GM12878 (cell line): ENCODE results near the gene NUPR1. TPM values are rescaled to one million over a fixed set of nuclear protein-coding genes. Genes with fewer than 3 reads are reported as not detected.
A peak's percentile ranks its signal among the peaks of the same experiment; 100 is the strongest.

ENCODE experiments used
- BHLHE40 ChIP-seq, 2 experiments: fragments of 450-650 bp in 1 of 2; IDR thresholded peaks; 2 replicates each; pipeline ENCODE4 v1.6.1; 2011 to 2017; ENCODE audit warnings: low read depth in 2 of 2, borderline replicate concordance in 1 of 2, improper control_type of control experiment in 1 of 2, low read length in 1 of 2, mild to moderate bottlenecking in 1 of 2
- CHD2 ChIP-seq: IDR thresholded peaks from 2 replicates; pipeline ENCODE4 v1.6.1; 2011; ENCODE audit warnings: low read depth, low read length, improper control_type of control experiment, borderline replicate concordance
- EED ChIP-seq: sonication (generic); IDR thresholded peaks from 2 replicates; pipeline ENCODE4 v1.6.1; 2016; ENCODE audit warnings: antibody characterized with exemption, low read depth
- FOS ChIP-seq: IDR thresholded peaks from 3 replicates; pipeline ENCODE4 v1.6.1; 2011; ENCODE audit warnings: borderline replicate concordance; ENCODE audit not compliant: insufficient read length; ENCODE audit errors: extremely low read depth
- HCFC1 ChIP-seq: fragments of 150-350 bp; IDR thresholded peaks from 2 replicates; pipeline ENCODE4 v1.6.1; 2014; ENCODE audit warnings: low read length
- IKZF1 ChIP-seq: fragments of 450-650 bp; conservative IDR thresholded peaks from 2 replicates; pipeline ENCODE4 v1.6.1; 2017; ENCODE audit warnings: antibody characterized with exemption, mild to moderate bottlenecking
- MYC ChIP-seq: IDR thresholded peaks from 2 replicates; pipeline ENCODE4 v1.6.1; 2011; ENCODE audit warnings: mild to moderate bottlenecking, low read length, moderate library complexity, inconsistent platforms; ENCODE audit not compliant: insufficient read depth, insufficient replicate concordance, insufficient read length, severe bottlenecking
- NR2C1 ChIP-seq: fragments of 450-650 bp; IDR thresholded peaks from 2 replicates; pipeline ENCODE4 v1.6.1; 2017; ENCODE audit warnings: antibody characterized with exemption, mild to moderate bottlenecking, moderate library complexity
- NR2F1 ChIP-seq: fragments of 450-650 bp; conservative IDR thresholded peaks from 2 replicates; pipeline ENCODE4 v1.6.1; 2017; ENCODE audit warnings: mild to moderate bottlenecking
- NRF1 ChIP-seq: conservative IDR thresholded peaks from 2 replicates; pipeline ENCODE4 v1.6.1; 2011; ENCODE audit warnings: mild to moderate bottlenecking, low read depth, low read length, improper control_type of control experiment
- PML ChIP-seq: IDR thresholded peaks from 2 replicates; pipeline ENCODE4 v1.6.1; 2012; ENCODE audit warnings: low read length, inconsistent platforms
- POLR2AphosphoS2 ChIP-seq: IDR thresholded peaks from 2 replicates; pipeline ENCODE4 v1.6.1; 2011; ENCODE audit warnings: low read depth, mild to moderate bottlenecking, low read length, improper control_type of control experiment, moderate library complexity
- SMAD5 ChIP-seq: IDR thresholded peaks from 2 replicates; pipeline ENCODE4 v1.6.1; 2016; ENCODE audit warnings: antibody characterized with exemption, low read depth
- SREBF1 ChIP-seq: IDR thresholded peaks from 2 replicates; pipeline ENCODE4 v1.6.1; 2012; ENCODE audit warnings: mild to moderate bottlenecking, low read length
- SRF ChIP-seq, 2 experiments: IDR thresholded peaks; 2 replicates each; pipeline ENCODE4 v1.6.1; 2011; ENCODE audit warnings: low read depth in 2 of 2, low read length in 2 of 2, mild to moderate bottlenecking in 1 of 2, moderate library complexity in 1 of 2
- STAT1 ChIP-seq: fragments of 450-650 bp; conservative IDR thresholded peaks from 2 replicates; pipeline ENCODE4 v1.6.1; 2014; ENCODE audit warnings: antibody characterized with exemption, mild to moderate bottlenecking
- STAT3 ChIP-seq: IDR thresholded peaks from 2 replicates; pipeline ENCODE4 v1.6.1; 2011; ENCODE audit warnings: low read depth, low read length, improper control_type of control experiment
- TAF1 ChIP-seq: IDR thresholded peaks from 2 replicates; pipeline ENCODE4 v1.6.1; 2011; ENCODE audit warnings: mild to moderate bottlenecking, low read depth, low read length, borderline replicate concordance
- TCF3 ChIP-seq: IDR thresholded peaks from 2 replicates; pipeline ENCODE4 v1.6.1; 2012; ENCODE audit warnings: low read depth, mild to moderate bottlenecking, low read length, borderline replicate concordance; ENCODE audit not compliant: insufficient read depth
- ZNF217 ChIP-seq: fragments of 450-650 bp; IDR thresholded peaks from 2 replicates; pipeline ENCODE4 v1.6.1; 2017; ENCODE audit warnings: antibody characterized with exemption, mild to moderate bottlenecking
- polyA plus RNA-seq, 11 experiments: library from polyadenylated mRNA; depleted of rRNA in 4 of 11; unstranded in 6 of 11; stranded (reverse) in 5 of 11; fragments of >200 nt; fragmentation: Nextera tagmentation in 4 of 11; fragmentation: Illumina TruSeq in 1 of 11; extraction: Ambion mirVana in 4 of 11; extraction: Trizol in 1 of 11; gene quantifications; 1 replicate in 1 of 11; 2 replicates in 10 of 11; pipeline versions ENCODE4 v1.2.1 to v1.2.3, GENCODE V29; 2011 to 2016; ENCODE audit warnings: inconsistent platforms in 2 of 11, missing spikeins in 2 of 11, low read depth in 1 of 11
- total RNA-seq, 4 experiments: library from RNA; depleted of rRNA in 3 of 4; stranded (reverse); fragments of >200 nt in 3 of 4; fragmentation: Illumina TruSeq in 1 of 4; extraction: Trizol in 1 of 4; gene quantifications; 2 replicates each; pipeline versions ENCODE4 v1.2.1 to v1.2.3, GENCODE V29; 2013 to 2021
- TF ChIP-seq, protein P1 (sequence below): fragments of 450-650 bp; IDR thresholded peaks from 2 replicates; pipeline ENCODE4 v1.6.1; 2017; ENCODE audit warnings: low read depth, mild to moderate bottlenecking, moderate library complexity
- TF ChIP-seq, protein P2 (sequence below): fragments of 450-650 bp; formaldehyde crosslinking; IDR thresholded peaks from 2 replicates; pipeline ENCODE4 v1.4.0; 2022; ENCODE audit warnings: mild to moderate bottlenecking, moderate library complexity
- TF ChIP-seq, protein P3 (sequence below), 3 experiments: IDR thresholded peaks in 2 of 3; conservative IDR thresholded peaks in 1 of 3; 2 replicates each; pipeline ENCODE4 v1.5.1; 2011; ENCODE audit warnings: low read depth in 3 of 3, low read length in 3 of 3, mild to moderate bottlenecking in 3 of 3, control low read depth in 2 of 3, moderate library complexity in 2 of 3, inconsistent platforms in 1 of 3, mixed read lengths in 1 of 3; ENCODE audit not compliant: control insufficient read depth in 2 of 3, insufficient read depth in 1 of 3; ENCODE audit errors: extremely low read depth in 1 of 3

The NUPR1 gene
- total and polyA plus RNA-seq, 10 of the 15 experiments (the other 5 are each of a cell fraction or from before 2014, with no cell fraction given): 0.04 to 0.78 (median 0.17) TPM; not detected in 2

DNA sequence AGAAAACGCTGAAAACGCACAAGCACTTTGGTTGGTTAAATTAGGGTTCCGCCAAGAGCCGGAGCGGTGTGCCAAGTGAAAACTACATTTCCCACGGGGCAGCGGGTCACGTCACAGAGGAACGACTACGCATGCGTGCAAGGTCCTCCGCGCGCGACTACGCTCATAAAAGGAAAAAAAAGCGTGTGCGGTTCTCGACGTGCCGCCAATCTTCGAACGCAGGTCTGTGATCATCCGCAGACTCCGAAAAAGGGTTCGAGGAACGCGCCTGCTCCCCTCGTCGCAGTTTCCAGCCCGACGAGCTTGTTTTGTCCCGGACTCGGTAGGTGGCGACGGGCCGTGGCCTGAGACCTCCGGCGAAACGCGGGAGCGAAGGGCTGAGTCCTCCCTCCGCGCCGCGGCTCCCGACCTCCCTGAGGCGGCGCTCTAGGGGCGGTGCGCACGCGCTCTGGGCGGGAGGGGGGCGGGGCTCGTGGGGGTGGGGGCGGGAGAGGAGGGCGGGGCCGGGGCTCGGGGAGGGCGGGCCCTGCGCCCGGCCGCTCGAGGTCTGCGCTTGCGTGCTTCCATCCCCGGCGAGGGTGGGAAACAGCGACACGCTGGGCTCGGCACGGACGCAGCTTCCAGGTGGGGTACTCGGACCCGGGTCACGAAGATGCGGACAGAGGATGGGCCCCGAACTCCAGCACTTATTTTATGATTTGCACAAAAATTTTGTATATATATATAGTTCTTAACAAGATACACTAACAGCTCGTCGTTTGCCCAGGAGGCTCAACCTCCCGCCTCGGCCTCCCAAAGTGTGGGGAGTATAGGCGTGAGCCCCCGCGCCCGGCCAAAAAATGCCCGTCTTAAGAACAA, 15.2 kb upstream of the NUPR1 start, which contains the start of gene SGF29 (continued):
- TF ChIP-seq, protein P1, sequence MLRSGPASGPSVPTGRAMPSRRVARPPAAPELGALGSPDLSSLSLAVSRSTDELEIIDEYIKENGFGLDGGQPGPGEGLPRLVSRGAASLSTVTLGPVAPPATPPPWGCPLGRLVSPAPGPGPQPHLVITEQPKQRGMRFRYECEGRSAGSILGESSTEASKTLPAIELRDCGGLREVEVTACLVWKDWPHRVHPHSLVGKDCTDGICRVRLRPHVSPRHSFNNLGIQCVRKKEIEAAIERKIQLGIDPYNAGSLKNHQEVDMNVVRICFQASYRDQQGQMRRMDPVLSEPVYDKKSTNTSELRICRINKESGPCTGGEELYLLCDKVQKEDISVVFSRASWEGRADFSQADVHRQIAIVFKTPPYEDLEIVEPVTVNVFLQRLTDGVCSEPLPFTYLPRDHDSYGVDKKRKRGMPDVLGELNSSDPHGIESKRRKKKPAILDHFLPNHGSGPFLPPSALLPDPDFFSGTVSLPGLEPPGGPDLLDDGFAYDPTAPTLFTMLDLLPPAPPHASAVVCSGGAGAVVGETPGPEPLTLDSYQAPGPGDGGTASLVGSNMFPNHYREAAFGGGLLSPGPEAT: 0 out of 2 replicates have a peak, but pooled peaks have one; percentile 38
- TF ChIP-seq FOS (no peak), PML (peak; percentile 92; the same call in 1 of the 2 replicates), STAT1 (0 out of 2 replicates have a peak, but pooled peaks have one; percentile 18), TCF3 (0 out of 2 replicates have a peak, but pooled peaks have one; percentile 13), BHLHE40 (IDR thresholded peaks at IDR 0.05; ENCODE audit: borderline replicate concordance in 1 of 2, low read depth in 2 of 2, low read length in 1 of 2) (peak in 1 of 2 experiments; percentile 76; a peak in 2 of 4 replicates), STAT3 (no peak), NRF1 (peak; percentile 40; the same call in 1 of the 2 replicates), TAF1 (peak; percentile 58; the same call in 1 of the 2 replicates), IKZF1 (peak; percentile 90), SMAD5 (peak; percentile 59; the same call in 1 of the 2 replicates), NR2C1 (0 out of 2 replicates have a peak, but pooled peaks have one; percentile 33), CHD2 (peak; percentile 74), POLR2AphosphoS2 (peak; percentile 91), SRF (IDR thresholded peaks at IDR 0.05; ENCODE audit: low read depth in 2 of 2, low read length in 2 of 2) (peak in 1 of 2 experiments; percentile 82; a peak in 2 of 4 replicates), SREBF1 (peak; percentile 56), EED (no peak), MYC (peak; percentile 60), NR2F1 (peak; percentile 68), ZNF217 (no peak), HCFC1 (peak; percentile 89)
- TF ChIP-seq, protein P2, sequence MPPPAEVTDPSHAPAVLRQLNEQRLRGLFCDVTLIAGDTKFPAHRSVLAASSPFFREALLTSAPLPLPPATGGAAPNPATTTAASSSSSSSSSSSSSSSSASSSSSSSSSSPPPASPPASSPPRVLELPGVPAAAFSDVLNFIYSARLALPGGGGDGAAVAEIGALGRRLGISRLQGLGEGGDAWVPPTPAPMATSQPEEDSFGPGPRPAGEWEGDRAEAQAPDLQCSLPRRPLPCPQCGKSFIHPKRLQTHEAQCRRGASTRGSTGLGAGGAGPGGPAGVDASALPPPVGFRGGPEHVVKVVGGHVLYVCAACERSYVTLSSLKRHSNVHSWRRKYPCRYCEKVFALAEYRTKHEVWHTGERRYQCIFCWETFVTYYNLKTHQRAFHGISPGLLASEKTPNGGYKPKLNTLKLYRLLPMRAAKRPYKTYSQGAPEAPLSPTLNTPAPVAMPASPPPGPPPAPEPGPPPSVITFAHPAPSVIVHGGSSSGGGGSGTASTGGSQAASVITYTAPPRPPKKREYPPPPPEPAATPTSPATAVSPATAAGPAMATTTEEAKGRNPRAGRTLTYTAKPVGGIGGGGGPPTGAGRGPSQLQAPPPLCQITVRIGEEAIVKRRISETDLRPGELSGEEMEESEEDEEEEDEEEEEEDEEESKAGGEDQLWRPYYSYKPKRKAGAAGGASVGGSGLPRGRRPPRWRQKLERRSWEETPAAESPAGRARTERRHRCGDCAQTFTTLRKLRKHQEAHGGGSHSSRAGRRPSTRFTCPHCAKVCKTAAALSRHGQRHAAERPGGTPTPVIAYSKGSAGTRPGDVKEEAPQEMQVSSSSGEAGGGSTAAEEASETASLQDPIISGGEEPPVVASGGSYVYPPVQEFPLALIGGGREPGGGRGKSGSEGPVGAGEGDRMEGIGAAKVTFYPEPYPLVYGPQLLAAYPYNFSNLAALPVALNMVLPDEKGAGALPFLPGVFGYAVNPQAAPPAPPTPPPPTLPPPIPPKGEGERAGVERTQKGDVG (CRISPR knock-in tag): peak; percentile 70; the same call in 1 of the 2 replicates
- TF ChIP-seq, protein P3, sequence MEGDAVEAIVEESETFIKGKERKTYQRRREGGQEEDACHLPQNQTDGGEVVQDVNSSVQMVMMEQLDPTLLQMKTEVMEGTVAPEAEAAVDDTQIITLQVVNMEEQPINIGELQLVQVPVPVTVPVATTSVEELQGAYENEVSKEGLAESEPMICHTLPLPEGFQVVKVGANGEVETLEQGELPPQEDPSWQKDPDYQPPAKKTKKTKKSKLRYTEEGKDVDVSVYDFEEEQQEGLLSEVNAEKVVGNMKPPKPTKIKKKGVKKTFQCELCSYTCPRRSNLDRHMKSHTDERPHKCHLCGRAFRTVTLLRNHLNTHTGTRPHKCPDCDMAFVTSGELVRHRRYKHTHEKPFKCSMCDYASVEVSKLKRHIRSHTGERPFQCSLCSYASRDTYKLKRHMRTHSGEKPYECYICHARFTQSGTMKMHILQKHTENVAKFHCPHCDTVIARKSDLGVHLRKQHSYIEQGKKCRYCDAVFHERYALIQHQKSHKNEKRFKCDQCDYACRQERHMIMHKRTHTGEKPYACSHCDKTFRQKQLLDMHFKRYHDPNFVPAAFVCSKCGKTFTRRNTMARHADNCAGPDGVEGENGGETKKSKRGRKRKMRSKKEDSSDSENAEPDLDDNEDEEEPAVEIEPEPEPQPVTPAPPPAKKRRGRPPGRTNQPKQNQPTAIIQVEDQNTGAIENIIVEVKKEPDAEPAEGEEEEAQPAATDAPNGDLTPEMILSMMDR (IDR thresholded peaks at IDR 0.05 in 2 of 3, conservative IDR thresholded peaks at IDR 0.05 in 1 of 3; ENCODE audit: control insufficient read depth in 2 of 3, extremely low read depth in 1 of 3, insufficient read depth in 1 of 3, low read depth in 3 of 3, low read length in 3 of 3): peak; percentile 18 to 42 (median 26); a peak in 3 of 6 replicates
